IPS-NIHi7 (cell line): ENCODE data around the gene RPH3AL.
"Not testable (repeated sequence)": the region's sequence is repeated elsewhere in the genome, so short reads cannot be mapped to it uniquely, and the experiment has no call there.

Experiments used
- DNase-seq: peaks from one replicate; pipeline ENCODE4 v3.0.0; 2012; ENCODE audit warnings: mixed read lengths; ENCODE audit errors: extremely low spot score

The RPH3AL gene

GRCh38 chr17:282000-282911, 70.4 kb downstream of the RPH3AL start:
- DNase-seq: no peak

DNA sequence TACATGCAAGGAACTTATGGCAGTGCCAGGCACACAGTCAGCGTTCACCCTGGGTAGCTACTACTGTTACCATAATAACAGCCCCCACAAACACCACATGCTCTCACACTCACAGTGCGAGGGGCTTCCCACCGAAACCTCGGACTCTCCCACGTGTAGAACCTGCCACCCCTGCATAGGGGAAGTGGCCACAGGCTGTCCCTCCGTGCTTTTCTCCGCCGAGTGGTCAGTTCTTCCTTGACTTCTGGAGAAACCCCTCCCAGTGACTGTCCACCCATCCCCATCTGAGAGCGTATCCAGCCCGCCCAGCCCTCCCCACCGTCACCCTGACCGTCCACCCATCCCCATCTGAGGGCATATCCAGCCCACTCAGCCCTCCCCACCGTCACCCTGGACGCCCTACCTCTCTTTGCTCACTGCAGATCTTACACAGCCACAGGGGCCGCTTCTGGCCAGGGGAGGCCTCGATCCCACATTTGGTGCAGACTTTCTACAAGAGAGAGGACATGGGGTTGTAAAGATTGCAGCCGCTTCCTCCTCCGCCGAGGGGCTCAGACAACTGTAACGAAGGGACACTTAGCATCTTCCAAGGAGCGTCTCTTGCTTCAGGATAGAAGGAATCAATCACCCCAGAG, 71.1 kb downstream of the RPH3AL start:
- no peak for DNase-seq

DNA sequence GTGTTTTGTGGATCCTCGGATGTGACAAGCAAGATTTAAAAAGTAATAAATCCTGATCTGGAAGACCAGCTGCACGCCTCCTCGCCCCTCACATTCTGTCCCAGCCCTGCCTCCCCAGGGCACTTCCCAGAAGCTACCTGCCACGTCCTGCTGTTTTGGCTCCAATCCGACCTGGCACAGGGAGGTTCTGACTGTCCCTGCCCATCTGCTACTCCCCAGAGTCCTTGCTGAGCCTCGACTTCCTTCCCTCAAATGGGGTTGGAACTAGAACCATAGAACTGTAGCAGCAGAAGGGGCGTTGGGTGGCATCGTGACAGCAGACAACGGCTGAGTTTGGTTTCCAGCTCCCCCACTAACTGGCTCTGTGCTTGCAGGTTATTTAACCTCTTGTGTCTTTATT, 71.7 kb downstream of the RPH3AL start:
- no peak for DNase-seq

DNA sequence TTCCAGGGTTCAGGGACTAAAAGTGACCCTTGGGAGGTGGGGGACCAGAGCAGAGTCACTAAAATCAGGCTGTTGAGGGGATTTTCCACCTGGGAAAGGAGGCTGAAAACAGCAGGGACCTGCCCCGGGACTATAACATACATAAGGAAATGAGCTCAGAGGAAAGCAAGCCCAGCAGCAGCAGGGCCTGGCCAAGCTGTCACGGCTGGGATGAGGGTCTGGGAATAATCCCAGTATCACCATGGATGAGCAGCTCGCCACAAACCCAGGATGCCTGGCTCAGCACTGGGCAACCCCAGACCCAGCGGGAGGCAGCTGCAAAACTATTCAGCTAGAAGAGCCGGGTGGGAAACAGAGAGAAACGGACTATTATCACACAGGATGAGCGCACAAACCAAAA, 72.4 kb downstream of the RPH3AL start:
- DNase-seq: no peak

- DNase-seq: no peak
Observed at GRCh38 chr17:279776-280175, 72.8 kb downstream of the RPH3AL start.

- DNase-seq: no peak
Observed at GRCh38 chr17:279331-279730, 73.3 kb downstream of the RPH3AL start.

DNA sequence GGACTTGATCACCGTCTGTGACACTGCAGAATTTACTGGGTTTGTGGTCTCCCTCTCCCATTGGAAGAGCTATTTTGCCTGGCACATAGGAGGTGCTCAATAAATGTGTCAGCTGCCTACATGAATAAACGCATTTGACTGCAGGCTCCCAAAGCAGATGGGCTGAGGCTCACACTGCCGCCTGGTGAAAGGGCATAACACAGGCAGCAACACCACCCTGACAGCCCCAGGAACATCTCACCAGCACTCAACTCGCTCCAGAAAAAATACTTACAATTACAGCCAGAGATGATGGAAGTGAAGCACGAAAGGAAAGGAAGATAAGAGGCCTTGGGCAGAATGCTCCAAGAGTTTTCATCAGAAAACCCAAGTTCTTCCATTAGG, 73.9 kb downstream of the RPH3AL start:
- no peak for DNase-seq

- no peak for DNase-seq
Observed at GRCh38 chr17:278055-278675, 74.4 kb downstream of the RPH3AL start.

GRCh38 chr17:274902-275301, 77.7 kb downstream of the RPH3AL start:
- DNase-seq: no peak

DNA sequence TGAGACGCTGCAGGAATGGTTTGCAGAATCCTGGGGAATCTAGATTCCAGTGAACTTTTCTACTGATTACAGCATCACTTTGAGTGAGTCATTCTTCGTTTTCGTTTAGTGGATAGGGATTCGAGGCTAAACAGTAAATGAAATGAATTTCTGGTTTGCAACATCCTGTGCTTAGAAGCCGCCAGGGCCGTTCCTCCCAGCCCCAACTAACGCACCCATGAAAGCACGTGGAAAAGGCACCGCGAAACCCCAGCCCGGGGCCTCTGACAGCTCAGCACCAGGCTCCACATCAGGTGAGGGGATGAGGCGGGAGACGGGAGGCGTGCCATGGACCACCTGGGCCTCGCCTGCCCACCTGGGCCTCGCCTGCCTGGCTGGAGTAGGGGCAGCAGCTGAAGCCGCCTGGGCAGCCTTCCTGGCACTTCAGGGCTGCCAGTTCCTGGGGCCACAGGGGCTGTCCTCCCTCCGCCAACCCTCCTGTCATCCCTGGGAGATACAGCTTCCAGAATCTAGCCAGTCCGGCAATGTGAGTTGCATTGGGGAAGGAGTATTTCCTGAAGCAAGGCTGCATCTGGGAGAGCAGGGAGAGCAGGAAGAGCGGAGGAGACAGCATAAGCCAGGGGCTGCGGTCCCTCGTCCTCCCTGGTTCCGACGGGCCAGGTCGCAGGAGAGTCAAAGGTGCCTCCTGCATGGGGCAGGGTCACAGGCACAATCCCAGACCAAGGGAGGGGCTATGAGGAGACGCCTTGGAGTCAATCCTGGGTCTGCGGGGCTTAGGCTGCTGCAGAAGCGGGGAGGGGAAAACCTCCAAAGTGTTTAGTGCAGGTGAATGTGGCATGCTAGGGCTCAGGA, 78.4 kb downstream of the RPH3AL start:
- DNase-seq: no peak

GRCh38 chr17:272856-273255, 79.8 kb downstream of the RPH3AL start:
- DNase-seq: not testable (repeated sequence)

- not testable (repeated sequence) for DNase-seq
Observed at GRCh38 chr17:271928-272623, 80.5 kb downstream of the RPH3AL start.

GRCh38 chr17:269616-270514, 82.7 kb downstream of the RPH3AL start:
- DNase-seq: no peak

GRCh38 chr17:266701-267667, 85.6 kb downstream of the RPH3AL start:
- no peak for DNase-seq

DNA sequence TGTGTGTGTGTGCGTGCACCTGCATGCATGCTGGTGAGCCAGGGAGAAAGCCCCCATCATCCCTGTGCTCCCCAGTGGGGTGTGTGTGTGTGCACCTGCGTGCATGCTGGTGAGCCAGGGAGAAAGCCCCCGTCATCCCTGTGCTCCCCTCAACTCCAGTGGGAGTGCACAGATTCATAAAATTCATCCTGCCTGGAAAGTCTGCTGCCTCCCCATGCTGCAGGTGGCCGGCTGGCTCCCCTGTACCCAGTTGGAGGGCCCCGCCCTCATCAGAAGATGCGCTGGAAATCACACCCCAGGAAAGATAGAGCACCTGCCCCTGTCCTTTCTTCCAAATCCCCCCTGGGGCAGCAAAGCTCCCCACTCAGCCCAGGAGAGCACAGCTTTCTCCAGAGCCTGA, 86.4 kb downstream of the RPH3AL start:
- DNase-seq: no peak

DNA sequence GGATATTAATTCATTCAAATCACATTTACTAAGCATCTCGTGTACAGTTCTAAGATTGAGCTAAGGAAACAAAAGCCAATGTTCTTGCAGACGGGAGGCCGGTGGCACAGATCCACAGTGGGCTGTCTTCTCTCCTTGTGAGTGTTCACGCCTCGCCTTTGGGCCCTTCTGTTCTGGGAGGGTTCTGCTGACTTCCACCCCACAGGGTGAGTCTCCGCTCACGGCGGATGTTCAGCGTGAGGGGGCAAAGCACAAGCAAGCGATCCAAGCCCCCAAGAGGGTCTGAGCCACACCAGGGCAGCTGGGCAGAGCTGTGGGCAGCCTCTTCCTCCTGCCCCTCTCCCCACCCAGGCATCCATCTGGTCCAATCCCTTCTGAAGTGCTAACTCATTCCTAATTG, 86.9 kb downstream of the RPH3AL start:
- DNase-seq: no peak

DNA sequence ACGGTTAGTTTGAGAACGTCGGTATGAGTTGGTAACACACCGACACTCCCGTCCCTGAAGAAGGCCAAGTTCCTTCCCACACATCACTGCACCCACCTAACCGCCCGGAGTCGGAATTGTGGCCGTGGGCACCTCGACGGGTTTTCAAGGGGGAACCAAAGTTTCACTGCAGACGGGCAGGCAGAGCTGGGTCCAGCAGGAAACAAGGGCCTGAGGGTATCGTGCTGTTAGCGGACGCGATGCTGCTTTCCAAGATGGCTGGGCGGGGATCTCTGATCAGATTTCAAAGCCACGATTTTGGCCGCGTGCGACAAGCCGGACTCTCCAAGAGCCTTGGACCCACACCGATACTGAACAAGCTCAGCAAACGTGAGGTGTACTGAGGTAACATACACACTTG, 88.8 kb downstream of the RPH3AL start:
- no peak for DNase-seq

- no peak for DNase-seq
Observed at GRCh38 chr17:263271-263670, 89.3 kb downstream of the RPH3AL start.

GRCh38 chr17:261635-262034, 91.0 kb downstream of the RPH3AL start:
- DNase-seq: no peak
